Sigmoid colon (tissue), 7 donors: Measurements from ENCODE around the gene TAT. TPM values are rescaled to one million over a fixed set of nuclear protein-coding genes. Genes with fewer than 3 reads are reported as not detected.

Experiments used
- DNase-seq: peaks from one replicate; pipeline ENCODE4 v3.0.0-alpha.2; 2019
- H3K27ac ChIP-seq, 4 donors: fragments of 200-600 bp; sonication (generic); one replicate each; pipeline ENCODE4 v1.5.1; 2016 to 2019; ENCODE audit warnings: mild to moderate bottlenecking in 1 of 4
- H3K27me3 ChIP-seq, 3 donors: fragments of 200-600 bp; sonication (generic); one replicate each; pipeline ENCODE4 v1.5.1; 2019; ENCODE audit warnings: mild to moderate bottlenecking in 1 of 3
- H3K36me3 ChIP-seq, 4 donors: fragments of 200-600 bp; sonication (generic); one replicate each; pipeline ENCODE4 v1.5.1; 2016 to 2019
- H3K4me1 ChIP-seq, 4 donors: fragments of 200-600 bp; sonication (generic); one replicate each; pipeline ENCODE4 v1.5.1; 2017 to 2019
- H3K4me3 ChIP-seq, 4 donors: fragments of 200-600 bp; sonication (generic); one replicate each; pipeline ENCODE4 v1.5.1; 2017 to 2019; ENCODE audit warnings: mild to moderate bottlenecking in 2 of 4, moderate library complexity in 1 of 4
- H3K9me3 ChIP-seq, 4 donors: fragments of 200-600 bp in 3 of 4; sonication (generic) in 3 of 4; one replicate each; pipeline versions ENCODE4 v1.5.1 to v1.6.1; 2013 to 2019
- EP300 ChIP-seq, 4 donors: sonication (generic); formaldehyde crosslinking; IDR thresholded peaks; one replicate each; pipeline ENCODE4 v1.6.1; 2017; ENCODE audit warnings: antibody characterized with exemption in 4 of 4
- POLR2A ChIP-seq, 2 donors: fragments of 450-650 bp; IDR thresholded peaks; one replicate each; pipeline ENCODE4 v1.6.1; 2016; ENCODE audit warnings: antibody characterized with exemption in 2 of 2, mild to moderate bottlenecking in 2 of 2, moderate library complexity in 2 of 2
- POLR2AphosphoS5 ChIP-seq, 4 donors: sonication (generic); formaldehyde crosslinking; IDR thresholded peaks; one replicate each; pipeline ENCODE4 v1.6.1; 2017; ENCODE audit warnings: antibody characterized with exemption in 4 of 4
- WGBS, 2 donors: extraction: QIAGEN DNeasy Blood & Tissue Kit; methylation state at CpG; one replicate each; pipeline ENCODE4 v1.1.7; 2013; 5-methylcytosine and 5-hydroxymethylcytosine counted together
- intact Hi-C: fragments of 100-400 bp; cut with DNase I; formaldehyde crosslinking; loops from one replicate; pipeline ENCODE4 v1.15.1; 2023
- polyA plus RNA-seq, 3 donors: library from polyadenylated mRNA; stranded (reverse); fragments of 200-250 nt; gene quantifications; one replicate each; pipeline ENCODE4 v1.2.3, GENCODE V29; 2013
- total RNA-seq, 4 donors: library from RNA; depleted of rRNA; stranded (reverse); fragments of >200 nt; gene quantifications; one replicate each; pipeline ENCODE4 v1.1.0, GENCODE V29; 2016
- TF ChIP-seq, protein P1 (sequence below), 4 experiments: fragments of 450-650 bp in 3 of 4; fragments of 200-600 bp in 1 of 4; IDR thresholded peaks; one replicate each; pipeline ENCODE4 v1.5.1; 2016 to 2019; ENCODE audit warnings: antibody characterized with exemption in 4 of 4, mild to moderate bottlenecking in 3 of 4, moderate library complexity in 2 of 4
- donor health status: healthy with polysubstance abuse.
- donor health status: Bipolar disorder and iron deficiency.
- donor health status: healthy.

Gene TAT
- total and polyA plus RNA-seq, 7 donors, result 0.22 to 3.2 (median 1.2) TPM; not detected in 4

DNA sequence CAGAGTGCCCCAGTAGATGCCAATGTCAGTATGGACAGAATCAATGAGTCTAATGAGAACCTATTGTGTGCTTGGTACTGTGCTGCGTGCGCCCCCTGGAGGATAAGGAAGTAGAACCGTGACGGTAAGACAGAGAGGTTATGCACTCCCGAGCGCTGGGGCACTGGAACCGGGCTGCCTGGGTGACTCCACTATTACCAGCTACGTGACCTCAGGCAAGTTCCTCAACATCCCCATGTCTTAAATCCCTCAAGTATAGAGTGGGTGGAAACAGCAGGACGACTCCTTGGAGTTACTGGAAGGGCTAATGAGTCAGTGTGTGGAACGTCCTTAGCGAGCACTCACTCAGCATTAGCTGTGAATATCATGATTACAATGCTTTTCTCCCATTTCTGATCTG, 34.5 kb downstream of the TAT start:
- intact Hi-C loops, result no loop called here
- TF ChIP-seq POLR2A (IDR thresholded peaks at IDR 0.05), result no peak
- TF ChIP-seq, protein P1, sequence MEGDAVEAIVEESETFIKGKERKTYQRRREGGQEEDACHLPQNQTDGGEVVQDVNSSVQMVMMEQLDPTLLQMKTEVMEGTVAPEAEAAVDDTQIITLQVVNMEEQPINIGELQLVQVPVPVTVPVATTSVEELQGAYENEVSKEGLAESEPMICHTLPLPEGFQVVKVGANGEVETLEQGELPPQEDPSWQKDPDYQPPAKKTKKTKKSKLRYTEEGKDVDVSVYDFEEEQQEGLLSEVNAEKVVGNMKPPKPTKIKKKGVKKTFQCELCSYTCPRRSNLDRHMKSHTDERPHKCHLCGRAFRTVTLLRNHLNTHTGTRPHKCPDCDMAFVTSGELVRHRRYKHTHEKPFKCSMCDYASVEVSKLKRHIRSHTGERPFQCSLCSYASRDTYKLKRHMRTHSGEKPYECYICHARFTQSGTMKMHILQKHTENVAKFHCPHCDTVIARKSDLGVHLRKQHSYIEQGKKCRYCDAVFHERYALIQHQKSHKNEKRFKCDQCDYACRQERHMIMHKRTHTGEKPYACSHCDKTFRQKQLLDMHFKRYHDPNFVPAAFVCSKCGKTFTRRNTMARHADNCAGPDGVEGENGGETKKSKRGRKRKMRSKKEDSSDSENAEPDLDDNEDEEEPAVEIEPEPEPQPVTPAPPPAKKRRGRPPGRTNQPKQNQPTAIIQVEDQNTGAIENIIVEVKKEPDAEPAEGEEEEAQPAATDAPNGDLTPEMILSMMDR (IDR thresholded peaks at IDR 0.05), result peak in 1 of 4 experiments; percentile 7
- Histone ChIP-seq H3K36me3 (no peaks in the 10 kb centered on the region), H3K4me1 (no peaks in the 10 kb centered on the region), H3K27me3 (no peaks in the 10 kb centered on the region), H3K9me3 (no peaks in the 10 kb centered on the region), H3K4me3 (no peak overlapping the region), H3K27ac (no peak overlapping the region)
- DNase-seq, result no peak
- 26 to 42% methylated on average over 11 of the region's 11 CpGs for WGBS, 2 donors

DNA sequence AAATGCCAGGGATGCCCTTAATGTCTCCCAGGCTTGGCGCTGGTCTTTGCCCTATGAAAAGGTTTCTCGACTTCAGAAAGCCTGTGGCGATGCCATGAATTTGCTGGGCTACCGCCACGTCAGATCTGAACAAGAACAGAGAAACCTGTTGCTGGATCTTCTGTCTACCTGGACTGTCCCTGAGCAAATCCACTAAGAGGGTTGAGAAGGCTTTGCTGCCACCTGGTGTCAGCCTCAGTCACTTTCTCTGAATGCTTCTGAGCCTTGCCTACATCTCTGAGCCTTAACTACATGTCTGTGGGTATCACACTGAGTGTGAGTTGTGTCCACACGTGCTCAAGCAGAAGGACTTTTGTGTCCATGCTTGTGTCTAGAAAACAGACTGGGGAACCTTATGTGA, 39.2 kb downstream of the TAT start:
- no peak overlapping the region for H3K27ac ChIP-seq
- no peaks in the 10 kb centered on the region for H3K27me3 ChIP-seq
- no peaks in the 10 kb centered on the region for H3K9me3 ChIP-seq
- no peaks in the 10 kb centered on the region for H3K4me1 ChIP-seq
- intact Hi-C loops, result no loop called here
- H3K36me3 ChIP-seq, result no peaks in the 10 kb centered on the region
- TF ChIP-seq POLR2A (IDR thresholded peaks at IDR 0.05) (no peak), POLR2AphosphoS5 (IDR thresholded peaks at IDR 0.05) (no peak), EP300 (IDR thresholded peaks at IDR 0.05) (no peak)
- TF ChIP-seq, protein P1 (IDR thresholded peaks at IDR 0.05), result no peak
- H3K4me3 ChIP-seq, result no peak overlapping the region
- no peak for DNase-seq
- WGBS, 2 donors, result 66% methylated on average over 6 of the region's 6 CpGs

DNA sequence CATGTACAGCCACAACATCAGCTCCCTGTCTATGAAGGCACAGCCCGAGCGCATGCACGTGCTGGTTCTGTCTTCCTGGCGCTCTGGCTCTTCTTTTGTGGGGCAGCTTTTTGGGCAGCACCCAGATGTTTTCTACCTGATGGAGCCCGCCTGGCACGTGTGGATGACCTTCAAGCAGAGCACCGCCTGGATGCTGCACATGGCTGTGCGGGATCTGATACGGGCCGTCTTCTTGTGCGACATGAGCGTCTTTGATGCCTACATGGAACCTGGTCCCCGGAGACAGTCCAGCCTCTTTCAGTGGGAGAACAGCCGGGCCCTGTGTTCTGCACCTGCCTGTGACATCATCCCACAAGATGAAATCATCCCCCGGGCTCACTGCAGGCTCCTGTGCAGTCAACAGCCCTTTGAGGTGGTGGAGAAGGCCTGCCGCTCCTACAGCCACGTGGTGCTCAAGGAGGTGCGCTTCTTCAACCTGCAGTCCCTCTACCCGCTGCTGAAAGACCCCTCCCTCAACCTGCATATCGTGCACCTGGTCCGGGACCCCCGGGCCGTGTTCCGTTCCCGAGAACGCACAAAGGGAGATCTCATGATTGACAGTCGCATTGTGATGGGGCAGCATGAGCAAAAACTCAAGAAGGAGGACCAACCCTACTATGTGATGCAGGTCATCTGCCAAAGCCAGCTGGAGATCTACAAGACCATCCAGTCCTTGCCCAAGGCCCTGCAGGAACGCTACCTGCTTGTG, 40.0 kb downstream of the TAT start:
- Histone ChIP-seq H3K4me1 (no peaks in the 10 kb centered on the region), H3K36me3 (no peaks in the 10 kb centered on the region), H3K27ac (no peak overlapping the region), H3K27me3 (no peaks in the 10 kb centered on the region), H3K9me3 (no peaks in the 10 kb centered on the region), H3K4me3 (no peak overlapping the region)
- no peak for DNase-seq
- 95% methylated on average over 28 of the region's 28 CpGs for WGBS, 2 donors
- TF ChIP-seq POLR2A (IDR thresholded peaks at IDR 0.05) (no peak), POLR2AphosphoS5 (IDR thresholded peaks at IDR 0.05) (no peak), EP300 (IDR thresholded peaks at IDR 0.05) (no peak)
- TF ChIP-seq, protein P1 (IDR thresholded peaks at IDR 0.05), result no peak
- intact Hi-C loops, result no loop called here

DNA sequence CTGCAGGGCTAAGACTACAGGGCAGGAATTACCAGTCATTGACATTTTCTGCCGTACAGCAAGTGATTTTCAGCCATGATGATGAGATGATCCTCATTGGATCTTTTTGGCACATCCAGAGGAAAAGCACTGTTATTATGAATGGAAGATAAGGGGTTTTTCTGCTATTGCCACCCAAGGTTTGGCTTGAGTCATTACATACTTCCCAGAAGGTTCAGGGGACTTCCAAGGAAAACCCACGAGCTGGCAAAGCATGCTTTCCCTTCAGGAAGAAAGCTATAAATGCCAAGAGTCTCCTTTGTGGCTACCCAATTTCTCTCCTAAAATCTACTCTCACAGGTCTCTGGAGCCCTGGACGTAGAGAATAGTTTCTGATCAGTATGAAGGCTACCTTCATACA, 44.5 kb downstream of the TAT start:
- intact Hi-C loops, result no loop called here
- TF ChIP-seq EP300 (IDR thresholded peaks at IDR 0.05) (no peak), POLR2AphosphoS5 (IDR thresholded peaks at IDR 0.05) (no peak), POLR2A (IDR thresholded peaks at IDR 0.05) (no peak)
- Histone ChIP-seq H3K36me3 (no peaks in the 10 kb centered on the region), H3K4me3 (no peak overlapping the region), H3K27ac (no peak overlapping the region), H3K9me3 (no peaks in the 10 kb centered on the region), H3K27me3 (no peaks in the 10 kb centered on the region), H3K4me1 (no peaks in the 10 kb centered on the region)
- DNase-seq, result no peak
- WGBS, 2 donors, result 73 to 84% methylated on average over 3 of the region's 3 CpGs

DNA sequence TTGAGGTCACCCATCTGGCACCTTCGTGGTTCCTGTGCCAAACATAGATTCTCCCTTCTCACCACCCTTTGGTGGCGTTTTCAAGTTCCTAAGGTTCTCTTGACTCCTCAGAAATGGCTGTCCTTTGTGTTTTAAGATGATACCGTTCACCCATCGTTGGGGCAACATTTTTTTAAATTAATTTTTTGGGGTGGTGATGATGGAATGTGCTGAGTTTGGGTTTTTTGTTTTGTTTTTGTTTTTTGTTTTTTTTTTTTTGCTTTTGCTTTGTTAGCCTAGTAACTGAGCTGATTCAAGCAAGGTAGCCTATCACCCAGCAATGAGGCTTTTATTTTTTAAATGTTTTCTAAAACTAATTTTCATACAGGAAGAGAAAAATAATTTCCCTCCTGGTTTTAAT, 48.0 kb downstream of the TAT start:
- Histone ChIP-seq H3K27me3 (no peaks in the 10 kb centered on the region), H3K4me3 (no peak overlapping the region), H3K9me3 (no peaks in the 10 kb centered on the region), H3K27ac (no peak overlapping the region), H3K36me3 (no peaks in the 10 kb centered on the region), H3K4me1 (peaks cover 0 to 7% (median 0%) of the 10 kb centered on the region in 4 donors)
- WGBS, 2 donors, result 80 to 81% methylated on average over 4 of the region's 4 CpGs
- no peak for TF ChIP-seq EP300 (IDR thresholded peaks at IDR 0.05)
- TF ChIP-seq, protein P1 (IDR thresholded peaks at IDR 0.05), result no peak
- no peak for TF ChIP-seq POLR2A (IDR thresholded peaks at IDR 0.05)
- TF ChIP-seq POLR2AphosphoS5 (IDR thresholded peaks at IDR 0.05), result no peak
- DNase-seq, result no peak
- intact Hi-C loops, result no loop called here
